ENCODE results near the gene SMIM10. TPM values are rescaled to one million over a fixed set of nuclear protein-coding genes. Genes with fewer than 3 reads are reported as not detected.
"Not testable (repeated sequence)": the region's sequence is repeated elsewhere in the genome, so short reads cannot be mapped to it uniquely, and the experiment has no call there.

Gene SMIM10
- total and polyA plus RNA-seq, 4 donors: 4.0 to 6.6 (median 5.7) TPM

DNA sequence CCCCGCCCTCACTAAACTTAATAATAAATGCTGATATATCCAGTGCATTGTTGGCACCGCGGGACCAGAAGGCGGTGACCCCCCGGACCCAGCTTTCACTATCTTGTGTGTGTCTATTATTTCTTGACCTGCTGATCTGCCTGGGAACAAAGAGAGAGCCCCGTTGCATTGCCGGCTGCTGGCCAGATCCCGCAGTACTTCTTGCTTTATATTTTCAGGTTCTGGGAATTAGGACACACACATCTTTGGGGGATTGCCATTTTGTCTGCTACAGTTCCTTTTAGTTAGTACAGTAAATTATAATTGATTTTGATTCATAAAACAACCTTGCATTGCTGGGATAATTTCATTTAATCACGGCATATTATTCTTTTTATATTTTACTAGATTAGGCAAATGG, 33.7 kb downstream of the SMIM10 start:
- Histone ChIP-seq H3K9ac (ENCODE audit: insufficient read depth in 1 of 2, low read length in 2 of 2) (no peak overlapping the region), H3K9me3 (ENCODE audit: control insufficient read depth in 4 of 4, insufficient read depth in 3 of 4, low read length in 3 of 4) (peaks cover 0 to 3% (median 0%) of the 10 kb centered on the region in 4 donors), H3K36me3 (ENCODE audit: control insufficient read depth in 4 of 4, insufficient read depth in 4 of 4, low read length in 4 of 4) (no peaks in the 10 kb centered on the region), H3K27me3 (ENCODE audit: control insufficient read depth in 3 of 3, insufficient read depth in 3 of 3, low read length in 2 of 3) (no peaks in the 10 kb centered on the region), H3K4me3 (no peak overlapping the region), H3K4me1 (ENCODE audit: control insufficient read depth in 5 of 5, insufficient read depth in 5 of 5, low read length in 5 of 5) (peaks cover 0 to 15% (median 1%) of the 10 kb centered on the region in 5 donors), H3K27ac (ENCODE audit: low read depth in 1 of 2, low read length in 1 of 2) (no peak overlapping the region)
- TF ChIP-seq, protein P1, sequence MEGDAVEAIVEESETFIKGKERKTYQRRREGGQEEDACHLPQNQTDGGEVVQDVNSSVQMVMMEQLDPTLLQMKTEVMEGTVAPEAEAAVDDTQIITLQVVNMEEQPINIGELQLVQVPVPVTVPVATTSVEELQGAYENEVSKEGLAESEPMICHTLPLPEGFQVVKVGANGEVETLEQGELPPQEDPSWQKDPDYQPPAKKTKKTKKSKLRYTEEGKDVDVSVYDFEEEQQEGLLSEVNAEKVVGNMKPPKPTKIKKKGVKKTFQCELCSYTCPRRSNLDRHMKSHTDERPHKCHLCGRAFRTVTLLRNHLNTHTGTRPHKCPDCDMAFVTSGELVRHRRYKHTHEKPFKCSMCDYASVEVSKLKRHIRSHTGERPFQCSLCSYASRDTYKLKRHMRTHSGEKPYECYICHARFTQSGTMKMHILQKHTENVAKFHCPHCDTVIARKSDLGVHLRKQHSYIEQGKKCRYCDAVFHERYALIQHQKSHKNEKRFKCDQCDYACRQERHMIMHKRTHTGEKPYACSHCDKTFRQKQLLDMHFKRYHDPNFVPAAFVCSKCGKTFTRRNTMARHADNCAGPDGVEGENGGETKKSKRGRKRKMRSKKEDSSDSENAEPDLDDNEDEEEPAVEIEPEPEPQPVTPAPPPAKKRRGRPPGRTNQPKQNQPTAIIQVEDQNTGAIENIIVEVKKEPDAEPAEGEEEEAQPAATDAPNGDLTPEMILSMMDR (IDR thresholded peaks at IDR 0.05; ENCODE audit: control extremely low read depth, extremely low read depth): no peak
- DNase-seq (no peak), ATAC-seq (ENCODE audit: insufficient read depth, low FRiP score) (no peak)
- WGBS, 2 donors: 77 to 98% methylated on average over 9 of the region's 9 CpGs

- not testable (repeated sequence) for H3K27ac ChIP-seq (ENCODE audit: low read depth in 1 of 2, low read length in 1 of 2); DNase-seq; H3K9me3 ChIP-seq (ENCODE audit: control insufficient read depth in 4 of 4, insufficient read depth in 3 of 4, low read length in 3 of 4); ATAC-seq (ENCODE audit: insufficient read depth, low FRiP score); H3K9ac ChIP-seq (ENCODE audit: insufficient read depth in 1 of 2, low read length in 2 of 2); H3K4me3 ChIP-seq; H3K27me3 ChIP-seq (ENCODE audit: control insufficient read depth in 3 of 3, insufficient read depth in 3 of 3, low read length in 2 of 3)
- WGBS, 2 donors: 75 to 86% methylated on average over 9 of the region's 9 CpGs
- Histone ChIP-seq H3K36me3 (ENCODE audit: control insufficient read depth in 4 of 4, insufficient read depth in 4 of 4, low read length in 4 of 4) (peaks cover under 1 to 18% (median 4%) of the 10 kb centered on the region in 4 donors), H3K4me1 (ENCODE audit: control insufficient read depth in 5 of 5, insufficient read depth in 5 of 5, low read length in 5 of 5) (peaks cover 0 to 11% (median 0%) of the 10 kb centered on the region in 5 donors)
Observed at GRCh38 chrX:135030207-135030963, 39.6 kb downstream of the SMIM10 start.

GRCh38 chrX:135041149-135042123, 50.6 kb downstream of the SMIM10 start:
- not testable (repeated sequence) for H3K4me1 ChIP-seq (ENCODE audit: control insufficient read depth in 5 of 5, insufficient read depth in 5 of 5, low read length in 5 of 5); H3K27ac ChIP-seq (ENCODE audit: low read depth in 1 of 2, low read length in 1 of 2); H3K9me3 ChIP-seq (ENCODE audit: control insufficient read depth in 4 of 4, insufficient read depth in 3 of 4, low read length in 3 of 4); H3K4me3 ChIP-seq; DNase-seq; H3K27me3 ChIP-seq (ENCODE audit: control insufficient read depth in 3 of 3, insufficient read depth in 3 of 3, low read length in 2 of 3); H3K9ac ChIP-seq (ENCODE audit: insufficient read depth in 1 of 2, low read length in 2 of 2); ATAC-seq (ENCODE audit: insufficient read depth, low FRiP score); H3K36me3 ChIP-seq (ENCODE audit: control insufficient read depth in 4 of 4, insufficient read depth in 4 of 4, low read length in 4 of 4)
- 79 to 95% methylated on average over 3 of the region's 3 CpGs for WGBS, 2 donors

Other genes starting within 250 kb of the SMIM10 start
- 10 to 100 TPM; 16.0 to 18.8 TPM for gene PABIR2, start 193.8 kb upstream of the SMIM10 start, total RNA-seq
- gene PABIR2, start 193.8 kb upstream of the SMIM10 start, polyA plus RNA-seq: 10 to 100 TPM; 12.1 to 27.6 TPM
- 10 to 100 TPM in 1 of 2 donors, 1 to 10 TPM in 1; 9.1 to 21.2 TPM for gene MOSPD1, start 75.7 kb upstream of the SMIM10 start, total RNA-seq
- 1 to 10 TPM; 6.7 to 7.2 TPM for gene MOSPD1, start 75.7 kb upstream of the SMIM10 start, polyA plus RNA-seq
- 10 to 100 TPM in 1 of 2 donors, 1 to 10 TPM in 1; 8.2 to 19.4 TPM for gene RTL8B, start 31.6 kb downstream of the SMIM10 start, total RNA-seq
- gene RTL8B, start 31.6 kb downstream of the SMIM10 start, polyA plus RNA-seq: 10 to 100 TPM; 11.8 to 17.3 TPM
- 100 to 1,000 TPM in 1 of 2 donors, 10 to 100 TPM in 1; 35.8 to 116 TPM for gene RTL8C, start 41.4 kb downstream of the SMIM10 start, total RNA-seq
- gene RTL8C, start 41.4 kb downstream of the SMIM10 start, polyA plus RNA-seq: 10 to 100 TPM; 78.5 to 95.5 TPM
- gene RTL8A, start 61.1 kb downstream of the SMIM10 start, total RNA-seq: 10 to 100 TPM; 14.6 to 39.1 TPM
- gene RTL8A, start 61.1 kb downstream of the SMIM10 start, polyA plus RNA-seq: 100 to 1,000 TPM in 1 of 2 donors, 10 to 100 TPM in 1; 56.3 to 142 TPM
- gene SMIM10L2B, start 107.7 kb downstream of the SMIM10 start, total RNA-seq: 1 to 10 TPM; 3.2 to 3.7 TPM
- gene SMIM10L2B, start 107.7 kb downstream of the SMIM10 start, polyA plus RNA-seq: 1 to 10 TPM; 1.3 to 2.6 TPM
- not detected for gene ETDB, start 129.5 kb downstream of the SMIM10 start, total RNA-seq
- gene ETDB, start 129.5 kb downstream of the SMIM10 start, polyA plus RNA-seq: not detected
- gene CT55, start 180.4 kb downstream of the SMIM10 start, total RNA-seq: not detected
- gene CT55, start 180.4 kb downstream of the SMIM10 start, polyA plus RNA-seq: not detected

All from lung (tissue), 12 donors.